NCI-H2227 treated with DMSO at 0.1 percent for 48 hours (cell line): Measurements from ENCODE around the gene NPAS3.

Experiments
- DNase-seq: peaks from one replicate; lab custom pipeline; 2025; lab: John Stamatoyannopoulos, UW

NPAS3 gene

DNA sequence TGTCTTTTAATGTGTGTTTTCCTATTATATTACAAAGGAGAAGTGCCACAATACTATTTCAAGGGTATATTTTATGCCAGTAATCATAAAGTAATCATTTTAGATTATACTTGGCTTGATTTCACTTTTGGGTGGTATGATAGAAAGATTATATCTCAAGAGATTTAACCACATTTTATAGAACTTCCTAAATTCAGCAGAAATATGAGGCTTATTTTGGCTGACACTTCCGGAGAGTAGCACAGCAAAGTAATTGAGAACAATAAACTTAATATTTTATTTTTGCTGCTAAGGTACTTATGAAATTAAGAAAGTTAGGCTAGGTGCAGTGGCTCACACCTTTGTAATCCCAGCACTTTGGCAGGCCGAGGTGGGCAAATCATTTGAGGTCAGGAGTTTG, 319.1 kb downstream of the NPAS3 start:
- DNase-seq, result no peak

DNA sequence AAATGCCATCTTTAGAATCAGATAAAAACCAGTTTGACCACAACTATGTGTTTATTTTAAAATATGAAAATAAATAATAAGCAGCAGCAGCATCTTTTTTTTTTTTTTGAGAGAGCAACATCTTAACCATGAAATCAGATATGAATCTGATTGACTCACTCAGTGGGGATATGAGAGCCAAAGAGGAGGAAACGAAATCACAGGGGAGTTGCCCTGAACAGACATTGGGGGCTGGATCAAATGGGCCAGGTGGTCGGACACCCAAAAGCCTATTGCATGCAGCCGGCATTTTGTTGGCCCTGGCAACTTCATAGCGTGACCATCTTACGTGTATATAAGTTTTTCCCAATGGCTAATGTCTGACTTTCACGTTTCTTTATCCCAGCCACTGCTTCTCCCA, 321.1 kb downstream of the NPAS3 start:
- DNase-seq, result no peak

DNA sequence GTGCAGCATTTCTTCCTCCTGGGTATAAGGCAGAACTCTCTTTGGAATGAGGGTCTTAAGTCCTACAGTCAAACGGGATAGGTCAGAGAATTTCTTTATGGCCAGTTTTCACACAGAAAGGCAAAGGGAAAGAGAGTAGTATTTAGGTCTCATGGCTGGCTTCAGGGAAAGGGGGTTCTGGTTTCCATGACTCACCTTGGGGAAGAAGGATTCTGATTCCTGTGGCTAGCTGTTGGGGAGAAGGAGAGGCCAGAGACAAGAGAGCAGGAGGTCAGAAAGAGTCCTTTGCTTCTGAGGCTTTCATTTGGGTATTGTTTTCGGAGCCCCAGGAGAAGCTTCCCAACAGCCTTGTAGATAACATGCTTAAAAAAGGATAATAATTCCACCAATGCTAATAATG, 332.5 kb downstream of the NPAS3 start:
- no peak for DNase-seq

DNA sequence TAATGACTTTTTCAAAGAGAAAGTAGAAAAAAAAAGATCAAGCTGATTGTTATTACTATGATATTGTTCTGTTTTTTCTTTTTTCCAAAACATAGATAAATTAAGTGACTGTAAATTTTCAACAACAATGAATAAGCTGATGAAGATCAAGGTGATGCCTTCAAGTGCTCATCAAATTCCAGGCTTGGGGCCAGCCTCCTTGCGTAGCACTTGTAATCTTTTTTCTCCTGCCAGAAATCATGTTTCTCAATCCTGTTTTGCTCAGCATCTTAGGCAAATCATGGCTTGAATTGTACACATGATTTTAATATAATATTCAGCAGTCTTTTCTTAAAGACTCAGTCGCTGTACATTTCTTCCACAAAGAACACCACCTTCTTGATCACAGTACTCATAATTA, 333.2 kb downstream of the NPAS3 start:
- DNase-seq, result no peak

DNA sequence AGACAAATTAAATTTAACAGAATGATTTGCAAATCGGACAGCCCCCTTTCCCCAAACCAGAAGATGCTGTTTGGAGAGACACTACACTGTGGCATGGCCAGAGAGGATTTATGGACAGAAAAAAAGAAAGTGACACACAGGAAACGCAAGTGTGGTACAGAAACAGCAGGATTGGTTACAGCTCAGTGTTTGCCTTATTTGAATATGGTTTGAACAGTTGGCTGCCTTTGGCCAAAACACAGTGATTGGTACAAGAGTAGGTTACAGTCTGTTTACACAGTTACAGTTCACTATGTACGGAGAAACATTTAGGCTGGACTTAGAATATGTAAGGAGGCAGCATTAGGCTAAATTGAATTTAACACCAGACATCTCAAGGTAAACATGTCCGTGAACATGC, 335.3 kb downstream of the NPAS3 start:
- no peak for DNase-seq

DNA sequence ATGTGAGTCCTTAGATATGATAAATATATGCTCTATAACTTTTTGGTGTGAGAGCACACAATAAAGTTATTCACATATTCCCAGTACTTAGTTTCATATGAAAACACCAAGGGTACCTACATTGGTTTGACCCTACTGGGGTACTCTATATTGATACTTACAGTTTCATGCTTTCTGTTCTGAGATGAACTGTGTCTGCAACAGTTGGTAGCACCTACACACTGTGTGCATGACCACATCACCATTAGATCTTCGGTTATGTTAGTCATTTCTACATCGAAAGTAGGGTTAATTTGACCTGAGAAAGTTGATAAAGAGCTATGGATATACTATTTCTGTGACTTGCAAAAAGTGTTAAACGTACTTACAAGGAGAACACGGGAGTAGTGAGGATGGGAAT, 337.2 kb downstream of the NPAS3 start:
- no peak for DNase-seq

DNA sequence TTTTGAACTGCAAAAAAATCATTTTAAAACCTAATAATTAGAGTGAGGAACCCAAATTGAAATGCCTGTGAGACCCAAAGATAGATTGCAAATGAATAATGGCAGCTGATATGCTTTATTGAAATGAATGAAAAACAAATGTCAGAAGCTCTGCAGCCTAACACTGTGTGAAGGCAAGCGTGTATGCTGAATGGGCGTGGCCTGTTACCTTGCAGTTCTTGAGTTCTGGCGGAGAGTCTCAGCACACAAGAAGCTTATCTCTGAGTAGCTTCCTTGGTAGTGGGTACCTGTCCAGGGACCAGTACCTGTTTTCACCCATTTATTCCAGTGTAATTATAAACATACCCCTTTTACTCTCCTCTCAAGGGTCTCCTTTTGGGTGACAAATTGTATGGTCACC, 341.2 kb downstream of the NPAS3 start:
- DNase-seq, result no peak

DNA sequence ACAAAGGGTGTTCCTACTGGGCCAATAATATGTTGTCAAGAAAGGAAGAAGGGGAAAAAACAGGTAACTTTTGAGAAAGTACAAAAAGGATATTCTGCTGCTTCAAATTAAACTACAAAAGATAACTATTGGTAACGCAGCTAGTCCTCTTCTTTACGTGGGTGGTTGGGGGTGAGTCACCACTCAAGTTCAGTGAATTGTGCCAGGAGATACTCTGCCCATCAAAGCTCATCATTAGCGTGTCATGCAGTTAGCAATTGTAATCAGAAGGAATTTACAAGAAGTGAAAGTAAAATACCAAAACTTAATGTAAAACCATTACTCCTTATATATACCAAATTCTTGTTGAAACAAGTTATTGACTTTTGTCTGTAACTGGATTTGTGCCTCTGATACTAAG, 342.0 kb downstream of the NPAS3 start:
- no peak for DNase-seq

DNA sequence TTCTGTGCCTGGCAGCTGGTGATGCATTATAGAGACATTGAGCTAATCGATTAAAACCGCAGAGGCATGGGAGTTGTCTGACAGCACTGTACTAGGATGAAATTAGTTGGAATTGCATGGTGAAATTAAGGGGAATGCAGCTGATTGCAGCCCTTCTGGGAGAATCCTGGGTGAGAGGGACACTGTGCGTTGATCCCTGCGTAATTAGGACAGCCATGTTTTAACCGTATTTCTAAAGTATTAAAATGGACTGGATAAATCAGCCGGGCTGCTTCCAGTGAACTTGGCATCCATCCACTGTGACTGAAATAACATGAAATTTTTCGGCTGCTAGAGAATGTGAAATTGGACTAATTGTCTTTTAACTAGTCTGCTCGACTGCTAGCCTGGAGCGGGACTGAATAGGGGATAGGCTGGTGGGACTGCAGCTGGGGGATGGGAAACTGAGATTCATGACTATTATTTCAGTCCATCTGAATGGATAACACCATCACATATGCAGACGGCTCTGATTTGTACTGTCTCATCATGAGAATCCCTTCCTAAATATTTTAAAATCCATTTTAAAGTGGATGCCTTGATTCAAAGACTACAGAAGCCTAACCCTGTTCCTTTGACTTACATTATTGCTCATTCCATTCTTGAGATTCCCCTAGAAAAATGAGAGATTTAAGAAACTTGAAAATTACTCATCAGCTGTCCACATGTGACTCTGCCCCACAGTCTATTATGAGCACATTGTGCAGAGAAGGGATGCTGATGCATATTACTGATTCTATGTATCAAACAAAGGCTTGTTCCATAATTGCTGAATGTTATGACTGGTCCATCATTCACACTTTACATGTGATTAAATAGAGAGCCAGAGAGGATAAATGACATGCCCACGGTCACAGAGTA, 343.9 kb downstream of the NPAS3 start:
- peak; percentile 48 for DNase-seq

DNA sequence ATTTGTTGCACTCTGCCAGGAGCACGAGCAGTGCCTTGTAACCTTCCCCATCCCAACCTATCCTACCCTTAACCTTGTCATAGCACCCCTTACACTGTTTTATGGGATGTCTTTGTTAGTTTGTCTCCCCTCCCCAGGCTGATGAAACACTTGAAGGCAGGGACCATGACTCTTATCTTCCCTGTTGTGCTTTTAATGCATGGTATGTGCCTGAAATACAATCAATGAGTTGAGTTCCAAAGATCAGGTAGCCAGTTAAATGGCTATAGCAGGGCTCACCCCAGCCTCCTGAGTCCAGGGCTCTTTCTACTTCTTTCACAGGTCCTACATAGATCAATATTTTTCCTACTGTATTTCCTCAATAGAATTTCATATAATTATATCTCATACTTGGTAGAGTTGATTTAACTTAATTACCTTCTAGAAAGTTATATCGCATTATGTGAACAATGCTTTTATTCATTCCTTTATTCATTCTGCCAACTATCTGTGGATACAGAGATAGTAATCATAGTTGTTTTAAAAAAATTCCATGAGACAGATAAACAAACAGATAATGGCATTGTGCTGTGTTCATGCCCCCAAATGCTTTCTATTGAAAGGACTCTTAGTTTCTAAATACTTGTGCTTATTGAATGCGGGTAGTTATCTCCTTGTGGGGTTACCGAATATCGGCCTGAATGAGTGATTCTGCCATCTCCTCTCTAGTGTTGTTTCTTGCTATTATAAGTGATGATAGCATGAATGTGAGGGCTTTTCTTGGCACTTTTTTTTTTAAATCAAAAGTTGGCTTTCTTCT, 347.4 kb downstream of the NPAS3 start:
- no peak for DNase-seq

DNA sequence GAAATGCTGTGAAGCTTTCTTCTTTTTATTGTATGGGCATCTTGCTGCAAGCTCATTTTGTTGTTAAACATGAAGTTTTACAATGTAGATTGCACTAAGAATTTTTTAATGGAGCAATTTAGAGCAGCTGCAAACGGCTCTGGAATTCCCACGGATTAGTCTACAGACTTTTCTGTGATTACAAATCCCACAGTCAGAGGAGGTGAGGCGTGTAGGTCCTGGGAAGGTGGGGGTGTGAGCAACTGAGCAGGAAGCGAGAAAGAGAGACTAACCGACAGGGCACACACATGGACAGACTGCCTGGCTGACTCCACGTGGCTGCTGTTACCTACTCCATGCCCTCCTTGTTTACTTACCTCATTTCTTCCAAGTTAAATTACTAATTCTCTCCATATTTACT, 348.5 kb downstream of the NPAS3 start:
- DNase-seq, result no peak

DNA sequence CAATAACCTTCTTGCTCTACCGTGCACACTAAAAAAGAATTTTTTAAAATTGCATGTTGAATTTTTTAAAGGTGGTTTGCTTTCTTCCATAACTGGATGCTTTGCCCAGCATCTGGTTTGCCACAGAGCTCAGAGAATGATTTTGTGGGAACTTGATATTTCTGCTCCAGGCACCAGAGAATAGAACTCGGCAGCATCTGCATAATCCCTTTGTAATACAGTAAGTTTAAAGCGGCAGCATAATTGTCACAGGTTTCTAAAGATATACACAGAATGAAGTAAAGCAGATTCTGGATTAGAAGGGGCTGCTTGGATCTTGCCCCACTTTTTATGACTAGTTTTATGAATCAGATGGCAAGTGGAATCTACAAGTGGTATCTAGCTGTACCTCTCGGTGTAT, 352.0 kb downstream of the NPAS3 start:
- no peak for DNase-seq

DNA sequence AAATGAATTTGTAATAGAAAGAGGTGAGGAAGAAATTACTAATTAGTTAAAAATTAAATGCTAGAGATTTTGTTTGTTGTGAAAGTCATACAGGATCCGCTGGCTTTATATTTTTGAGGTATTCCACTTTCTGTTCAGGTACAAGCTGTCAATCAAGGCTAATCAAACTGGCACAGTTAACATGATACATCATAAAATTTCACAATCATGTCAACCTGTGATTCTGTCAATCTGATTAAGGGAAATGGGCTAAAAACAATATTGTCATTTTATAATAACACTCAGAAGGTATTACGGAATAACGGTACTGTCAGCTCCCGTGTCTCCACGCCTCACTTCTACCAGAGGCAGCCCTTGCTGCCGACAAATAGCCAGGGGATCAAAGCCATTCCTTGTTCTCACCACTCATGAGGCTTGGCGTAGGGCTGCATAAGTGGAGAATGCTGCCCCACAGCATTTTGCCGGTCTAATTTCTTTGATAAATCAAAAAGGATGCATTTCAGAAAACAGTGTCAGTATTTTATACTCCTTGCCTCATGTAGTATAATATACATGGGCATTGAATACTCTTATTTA, 352.9 kb downstream of the NPAS3 start:
- DNase-seq, result no peak

DNA sequence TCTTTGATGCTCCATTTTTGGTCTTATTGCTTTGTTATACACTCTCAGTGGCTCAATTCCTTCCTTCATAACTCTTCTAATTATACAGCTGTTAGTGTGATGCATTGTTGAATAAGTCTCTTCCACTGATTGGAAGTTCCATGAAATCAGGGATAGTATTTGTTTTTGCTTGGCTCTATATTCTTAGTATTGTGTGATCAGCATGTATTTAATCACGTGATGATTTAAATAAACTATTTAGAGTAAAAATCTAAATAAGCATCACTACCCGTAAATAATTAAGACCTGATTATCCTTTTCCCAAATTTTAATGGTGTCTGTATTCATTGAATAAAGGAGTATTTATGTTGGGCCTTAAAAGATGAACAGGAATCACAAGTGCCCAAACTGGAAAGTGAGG, 355.7 kb downstream of the NPAS3 start:
- no peak for DNase-seq

DNA sequence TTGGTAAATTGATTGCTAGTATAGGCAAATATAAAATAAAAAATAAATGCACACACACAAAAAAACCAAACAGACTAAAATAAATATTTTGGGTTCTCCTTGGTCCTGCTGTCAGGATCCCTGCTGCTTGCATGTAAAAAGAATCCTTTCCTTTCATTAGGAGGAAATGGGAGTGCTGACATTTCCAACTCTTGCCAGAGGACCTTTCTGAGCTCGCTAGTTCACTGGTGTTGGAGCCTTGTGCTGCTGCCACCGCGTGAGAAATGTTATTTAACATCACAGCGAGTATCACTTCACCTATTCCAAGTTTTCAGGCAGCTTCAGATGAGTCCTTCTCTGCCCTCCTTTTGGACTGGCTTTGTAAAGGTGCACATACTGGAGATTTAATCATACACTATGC, 358.9 kb downstream of the NPAS3 start:
- no peak for DNase-seq

DNA sequence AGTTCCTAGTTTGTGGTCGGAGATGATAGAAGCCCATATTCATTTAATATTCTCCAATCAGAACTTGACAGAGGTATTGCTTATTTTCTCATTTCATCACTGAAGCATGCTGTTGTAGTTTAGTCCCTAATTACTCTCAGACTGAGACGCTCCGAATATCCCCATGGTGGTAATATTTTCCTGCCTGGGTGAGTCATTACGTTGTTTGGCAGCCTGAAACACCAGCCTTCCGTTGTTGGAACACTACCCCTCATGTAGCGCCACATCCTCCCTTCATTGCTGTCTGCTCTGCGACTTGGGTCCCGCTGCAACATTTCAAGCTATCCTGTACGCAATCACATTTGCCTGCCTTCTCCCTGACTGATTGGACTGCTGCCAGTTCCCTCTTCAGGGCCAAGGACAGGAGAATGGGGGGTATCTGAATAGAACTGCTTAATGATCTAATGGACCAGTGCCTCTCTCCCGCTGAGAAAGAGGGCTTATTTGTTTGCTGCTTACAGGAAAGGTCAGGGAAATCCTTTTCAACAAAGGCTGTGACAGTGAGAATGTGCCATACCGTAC, 369.1 kb downstream of the NPAS3 start:
- peak; percentile 90 for DNase-seq

DNA sequence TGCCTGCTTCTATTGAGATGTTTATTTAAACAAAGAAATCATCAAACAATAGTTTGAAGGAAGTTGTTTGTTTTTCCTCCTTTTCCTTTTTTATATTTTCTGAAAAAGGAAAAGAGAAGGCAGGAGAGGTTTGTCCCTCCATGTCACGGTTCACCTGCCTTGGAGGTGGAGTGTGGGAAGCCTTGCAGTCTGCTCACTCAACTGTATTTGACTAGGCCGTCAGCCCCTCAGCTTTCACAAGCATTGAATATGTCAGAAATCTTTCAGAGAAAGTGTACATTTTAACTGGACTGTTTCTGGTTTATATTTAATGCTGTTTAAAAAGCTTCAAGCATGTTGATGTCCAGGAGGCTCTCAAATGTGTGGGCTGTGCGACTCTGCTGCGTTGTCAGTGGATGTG, 370.4 kb downstream of the NPAS3 start:
- DNase-seq, result no peak

DNA sequence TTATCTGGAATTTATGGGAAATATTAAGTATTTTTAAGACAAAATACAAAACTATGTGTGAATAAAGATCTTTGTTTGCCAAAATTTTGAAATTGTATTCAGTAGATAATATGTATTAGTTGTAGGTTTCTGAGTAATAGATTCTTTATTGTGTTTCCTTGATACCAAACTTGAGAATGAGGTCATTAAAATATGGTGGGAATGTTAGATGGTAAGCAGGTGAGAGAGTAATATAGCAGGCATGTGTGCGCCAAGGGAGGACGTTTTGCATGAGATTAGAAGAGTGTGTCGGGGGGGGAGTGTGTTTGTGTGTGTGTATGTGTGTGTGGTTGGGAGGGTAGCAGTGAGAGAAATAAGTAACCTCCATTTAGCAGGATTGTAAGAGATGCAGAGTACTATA, 376.5 kb downstream of the NPAS3 start:
- no peak for DNase-seq

DNA sequence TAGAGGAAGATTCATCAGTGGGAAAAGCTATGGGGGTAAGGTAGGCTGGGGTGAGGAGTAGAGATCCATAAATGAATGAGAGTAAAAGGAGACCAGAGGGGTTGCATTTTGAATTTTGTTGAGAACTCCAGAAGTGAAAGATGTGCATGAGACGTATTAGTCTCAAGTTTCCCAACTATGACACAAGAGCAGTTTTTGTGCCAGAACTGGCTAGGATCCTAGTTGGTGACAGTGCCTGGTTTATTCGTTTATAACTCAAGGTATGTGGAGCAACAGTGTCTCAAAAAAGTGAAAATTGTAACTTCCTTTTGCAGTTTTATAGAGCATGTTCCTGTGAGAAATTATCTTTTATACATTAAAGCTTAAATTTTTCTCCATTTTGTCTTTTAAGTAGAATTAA, 377.0 kb downstream of the NPAS3 start:
- DNase-seq, result no peak

DNA sequence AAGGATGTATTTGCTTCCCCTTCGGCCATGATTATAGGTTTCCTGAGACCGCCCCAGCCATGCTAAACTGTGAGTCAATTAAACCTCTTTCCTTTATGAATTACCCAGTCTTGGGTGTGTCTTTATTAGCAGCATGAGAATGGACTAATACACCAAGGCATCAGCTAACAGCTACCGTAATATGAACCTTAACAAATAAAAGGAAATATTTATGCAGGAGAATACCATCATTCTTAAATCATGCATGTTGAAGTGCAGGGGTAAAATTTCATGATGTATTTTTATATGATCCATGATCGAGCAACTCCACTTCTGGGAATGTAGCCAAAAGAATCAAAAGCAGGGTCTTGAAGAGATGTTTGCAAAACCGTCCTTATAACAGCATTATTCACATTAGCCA, 379.0 kb downstream of the NPAS3 start:
- DNase-seq, result no peak

DNA sequence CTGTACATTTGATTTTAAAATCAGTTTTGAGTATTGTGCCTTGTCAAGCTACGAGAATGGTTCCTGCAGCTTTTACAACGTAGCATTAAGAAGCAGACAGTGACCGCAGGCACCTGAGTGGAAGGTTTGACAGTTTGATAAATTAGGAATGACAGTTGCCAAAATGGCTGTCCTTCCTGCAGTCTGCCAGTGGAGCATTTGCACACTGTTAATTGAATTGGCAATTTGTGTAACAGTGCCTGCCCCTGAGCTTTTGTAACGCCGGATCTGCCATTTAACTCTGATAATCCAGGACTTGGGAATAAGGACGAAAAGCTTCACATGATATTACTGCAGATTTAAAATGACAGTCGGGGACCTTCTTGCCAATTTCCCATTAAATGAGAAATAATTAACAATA, 385.3 kb downstream of the NPAS3 start:
- no peak for DNase-seq

DNA sequence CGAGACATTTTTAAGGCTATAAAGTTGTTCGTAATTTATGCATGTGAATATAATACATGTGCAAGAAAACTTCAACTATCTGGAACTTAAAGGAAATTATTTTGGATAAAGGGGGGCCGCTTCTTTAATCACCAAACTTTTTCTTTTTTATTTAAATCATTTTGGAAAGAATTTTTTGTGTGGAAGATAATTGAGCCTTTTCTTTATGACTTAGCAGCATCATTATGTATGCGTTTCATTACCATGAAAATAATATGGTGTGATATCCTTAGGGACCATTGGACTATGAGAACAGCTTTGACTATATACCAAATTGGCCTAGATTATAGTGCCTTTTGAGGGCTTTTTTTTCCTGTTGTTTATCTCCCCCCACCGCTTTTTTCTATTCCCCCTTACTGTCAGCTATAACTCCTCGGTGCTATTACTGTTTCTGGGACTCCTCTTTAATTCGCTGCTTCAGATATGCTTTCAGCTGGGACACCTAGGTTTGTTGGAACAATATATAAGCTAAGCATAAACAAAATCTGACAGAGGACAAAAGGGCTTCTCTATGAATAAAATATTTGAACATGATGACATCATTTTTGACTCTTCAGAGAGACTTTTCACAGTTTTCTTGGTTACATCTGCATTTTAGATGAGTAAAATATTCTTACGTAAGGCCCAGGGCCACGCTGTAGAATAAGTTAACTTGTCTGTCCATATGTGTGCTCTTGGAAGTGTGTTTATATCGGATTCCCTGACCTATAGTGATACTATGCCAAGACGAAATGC, 392.7 kb downstream of the NPAS3 start:
- no peak for DNase-seq
